ENCODE data around the gene MAP1LC3A. TPM values are rescaled to one million over a fixed set of nuclear protein-coding genes. Genes with fewer than 3 reads are reported as not detected.

MAP1LC3A gene
- total and polyA plus RNA-seq, 4 donors, result 4.9 to 38.8 (median 12.7) TPM

DNA sequence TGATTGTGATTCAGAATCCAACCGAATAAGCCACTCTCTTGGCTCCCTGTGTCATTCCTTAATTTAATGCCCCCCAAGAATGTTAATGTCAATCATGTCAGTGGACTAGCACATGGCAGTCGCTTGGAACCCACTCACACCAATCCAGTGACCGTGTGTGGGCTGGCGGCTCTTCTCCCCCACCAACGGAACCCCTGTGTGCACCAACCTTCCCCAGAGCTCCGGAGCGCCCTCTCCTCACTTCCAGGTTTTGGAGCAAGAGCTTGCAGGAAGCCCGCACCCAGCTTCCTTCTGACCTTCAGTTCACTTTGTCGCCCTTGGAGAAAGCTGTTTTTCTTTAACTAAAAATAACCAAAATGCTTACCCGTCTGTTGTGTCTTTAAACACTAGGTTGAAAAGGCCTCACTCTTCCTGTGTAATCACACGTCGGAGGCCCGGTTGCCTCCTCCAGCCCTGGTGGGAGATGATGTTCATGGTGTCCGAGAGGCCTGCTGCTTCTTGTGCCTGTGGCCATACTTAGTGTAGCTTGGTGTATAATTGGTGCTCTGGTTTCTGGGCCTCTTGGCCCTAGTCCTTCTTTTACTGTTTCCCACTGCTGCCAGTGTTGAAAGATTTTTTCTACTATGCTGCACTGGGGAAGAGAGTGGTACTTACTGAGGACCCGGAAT, 17.8 kb upstream of the MAP1LC3A start:
- WGBS, result 83% methylated on average over 15 of the region's 15 CpGs
- TF ChIP-seq YY1 (IDR thresholded peaks at IDR 0.05), result no peak
- TF ChIP-seq FOXA1 (IDR thresholded peaks at IDR 0.05), result no peak
- no peak for TF ChIP-seq GABPA (IDR thresholded peaks at IDR 0.05 in 1 of 2, conservative IDR thresholded peaks at IDR 0.05 in 1 of 2)
- no peak for TF ChIP-seq TAF1 (conservative IDR thresholded peaks at IDR 0.05)
- TF ChIP-seq HNF4G (IDR thresholded peaks at IDR 0.05), result no peak
- no peak for TF ChIP-seq FOXA2 (IDR thresholded peaks at IDR 0.05)
- TF ChIP-seq HNF4A (conservative IDR thresholded peaks at IDR 0.05), result no peak
- TF ChIP-seq EGR1 (IDR thresholded peaks at IDR 0.05; ENCODE audit: low read depth in 2 of 2), result no peak
- no peak for TF ChIP-seq SP1 (IDR thresholded peaks at IDR 0.05)
- TF ChIP-seq, protein P1, sequence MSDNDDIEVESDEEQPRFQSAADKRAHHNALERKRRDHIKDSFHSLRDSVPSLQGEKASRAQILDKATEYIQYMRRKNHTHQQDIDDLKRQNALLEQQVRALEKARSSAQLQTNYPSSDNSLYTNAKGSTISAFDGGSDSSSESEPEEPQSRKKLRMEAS (IDR thresholded peaks at IDR 0.05), result no peak
- no peak for TF ChIP-seq NR2F2 (IDR thresholded peaks at IDR 0.05)
- TF ChIP-seq, protein P2, sequence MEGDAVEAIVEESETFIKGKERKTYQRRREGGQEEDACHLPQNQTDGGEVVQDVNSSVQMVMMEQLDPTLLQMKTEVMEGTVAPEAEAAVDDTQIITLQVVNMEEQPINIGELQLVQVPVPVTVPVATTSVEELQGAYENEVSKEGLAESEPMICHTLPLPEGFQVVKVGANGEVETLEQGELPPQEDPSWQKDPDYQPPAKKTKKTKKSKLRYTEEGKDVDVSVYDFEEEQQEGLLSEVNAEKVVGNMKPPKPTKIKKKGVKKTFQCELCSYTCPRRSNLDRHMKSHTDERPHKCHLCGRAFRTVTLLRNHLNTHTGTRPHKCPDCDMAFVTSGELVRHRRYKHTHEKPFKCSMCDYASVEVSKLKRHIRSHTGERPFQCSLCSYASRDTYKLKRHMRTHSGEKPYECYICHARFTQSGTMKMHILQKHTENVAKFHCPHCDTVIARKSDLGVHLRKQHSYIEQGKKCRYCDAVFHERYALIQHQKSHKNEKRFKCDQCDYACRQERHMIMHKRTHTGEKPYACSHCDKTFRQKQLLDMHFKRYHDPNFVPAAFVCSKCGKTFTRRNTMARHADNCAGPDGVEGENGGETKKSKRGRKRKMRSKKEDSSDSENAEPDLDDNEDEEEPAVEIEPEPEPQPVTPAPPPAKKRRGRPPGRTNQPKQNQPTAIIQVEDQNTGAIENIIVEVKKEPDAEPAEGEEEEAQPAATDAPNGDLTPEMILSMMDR (IDR thresholded peaks at IDR 0.05; ENCODE audit: low read depth, low read length, missing input control), result no peak
- TF ChIP-seq RAD21 (IDR thresholded peaks at IDR 0.05), result no peak
- TF ChIP-seq RXRA (IDR thresholded peaks at IDR 0.05), result no peak
- TF ChIP-seq, protein P3, sequence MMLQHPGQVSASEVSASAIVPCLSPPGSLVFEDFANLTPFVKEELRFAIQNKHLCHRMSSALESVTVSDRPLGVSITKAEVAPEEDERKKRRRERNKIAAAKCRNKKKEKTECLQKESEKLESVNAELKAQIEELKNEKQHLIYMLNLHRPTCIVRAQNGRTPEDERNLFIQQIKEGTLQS (IDR thresholded peaks at IDR 0.05), result no peak
- TF ChIP-seq, protein P4, sequence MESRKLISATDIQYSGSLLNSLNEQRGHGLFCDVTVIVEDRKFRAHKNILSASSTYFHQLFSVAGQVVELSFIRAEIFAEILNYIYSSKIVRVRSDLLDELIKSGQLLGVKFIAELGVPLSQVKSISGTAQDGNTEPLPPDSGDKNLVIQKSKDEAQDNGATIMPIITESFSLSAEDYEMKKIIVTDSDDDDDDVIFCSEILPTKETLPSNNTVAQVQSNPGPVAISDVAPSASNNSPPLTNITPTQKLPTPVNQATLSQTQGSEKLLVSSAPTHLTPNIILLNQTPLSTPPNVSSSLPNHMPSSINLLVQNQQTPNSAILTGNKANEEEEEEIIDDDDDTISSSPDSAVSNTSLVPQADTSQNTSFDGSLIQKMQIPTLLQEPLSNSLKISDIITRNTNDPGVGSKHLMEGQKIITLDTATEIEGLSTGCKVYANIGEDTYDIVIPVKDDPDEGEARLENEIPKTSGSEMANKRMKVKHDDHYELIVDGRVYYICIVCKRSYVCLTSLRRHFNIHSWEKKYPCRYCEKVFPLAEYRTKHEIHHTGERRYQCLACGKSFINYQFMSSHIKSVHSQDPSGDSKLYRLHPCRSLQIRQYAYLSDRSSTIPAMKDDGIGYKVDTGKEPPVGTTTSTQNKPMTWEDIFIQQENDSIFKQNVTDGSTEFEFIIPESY (IDR thresholded peaks at IDR 0.05), result no peak
- TF ChIP-seq, protein P5, sequence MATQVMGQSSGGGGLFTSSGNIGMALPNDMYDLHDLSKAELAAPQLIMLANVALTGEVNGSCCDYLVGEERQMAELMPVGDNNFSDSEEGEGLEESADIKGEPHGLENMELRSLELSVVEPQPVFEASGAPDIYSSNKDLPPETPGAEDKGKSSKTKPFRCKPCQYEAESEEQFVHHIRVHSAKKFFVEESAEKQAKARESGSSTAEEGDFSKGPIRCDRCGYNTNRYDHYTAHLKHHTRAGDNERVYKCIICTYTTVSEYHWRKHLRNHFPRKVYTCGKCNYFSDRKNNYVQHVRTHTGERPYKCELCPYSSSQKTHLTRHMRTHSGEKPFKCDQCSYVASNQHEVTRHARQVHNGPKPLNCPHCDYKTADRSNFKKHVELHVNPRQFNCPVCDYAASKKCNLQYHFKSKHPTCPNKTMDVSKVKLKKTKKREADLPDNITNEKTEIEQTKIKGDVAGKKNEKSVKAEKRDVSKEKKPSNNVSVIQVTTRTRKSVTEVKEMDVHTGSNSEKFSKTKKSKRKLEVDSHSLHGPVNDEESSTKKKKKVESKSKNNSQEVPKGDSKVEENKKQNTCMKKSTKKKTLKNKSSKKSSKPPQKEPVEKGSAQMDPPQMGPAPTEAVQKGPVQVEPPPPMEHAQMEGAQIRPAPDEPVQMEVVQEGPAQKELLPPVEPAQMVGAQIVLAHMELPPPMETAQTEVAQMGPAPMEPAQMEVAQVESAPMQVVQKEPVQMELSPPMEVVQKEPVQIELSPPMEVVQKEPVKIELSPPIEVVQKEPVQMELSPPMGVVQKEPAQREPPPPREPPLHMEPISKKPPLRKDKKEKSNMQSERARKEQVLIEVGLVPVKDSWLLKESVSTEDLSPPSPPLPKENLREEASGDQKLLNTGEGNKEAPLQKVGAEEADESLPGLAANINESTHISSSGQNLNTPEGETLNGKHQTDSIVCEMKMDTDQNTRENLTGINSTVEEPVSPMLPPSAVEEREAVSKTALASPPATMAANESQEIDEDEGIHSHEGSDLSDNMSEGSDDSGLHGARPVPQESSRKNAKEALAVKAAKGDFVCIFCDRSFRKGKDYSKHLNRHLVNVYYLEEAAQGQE (IDR thresholded peaks at IDR 0.05), result no peak
- TF ChIP-seq JUND (IDR thresholded peaks at IDR 0.05), result no peak
- no peak overlapping the region for H3K9ac ChIP-seq (ENCODE audit: low read depth in 1 of 2, low read length in 2 of 2)
- H3K9me3 ChIP-seq (ENCODE audit: control insufficient read depth in 4 of 4, low read length in 3 of 4), result no peaks in the 10 kb centered on the region
- H3K27me3 ChIP-seq (ENCODE audit: control insufficient read depth in 4 of 4, insufficient read depth in 4 of 4, low read length in 3 of 4), result no peaks in the 10 kb centered on the region
- peaks cover 0 to 11% (median 8%) of the 10 kb centered on the region in 4 donors for H3K4me1 ChIP-seq (ENCODE audit: control insufficient read depth in 4 of 4, insufficient read depth in 4 of 4, low read length in 3 of 4)
- no peak for DNase-seq (ENCODE audit: low spot score)
- H3K27ac ChIP-seq (ENCODE audit: low read depth in 1 of 2, low read length in 2 of 2), result no peak overlapping the region
- H3K4me3 ChIP-seq (ENCODE audit: low read depth in 1 of 3, low read length in 3 of 3), result no peak overlapping the region
- H3K36me3 ChIP-seq (ENCODE audit: control insufficient read depth in 4 of 4, insufficient read depth in 3 of 4, low read depth in 1 of 4, low read length in 3 of 4), result peaks cover 12 to 25% (median 21%) of the 10 kb centered on the region in 4 donors

All from liver (tissue), 9 donors.